Stimulated activated CD8-positive, alpha-beta memory T cell treated with anti-CD3 and anti-CD28 coated beads, Interleukin-2, amount 100 ng/mL, for 48 hours (primary cell): ENCODE measurements around the gene TEDC1.
"Not testable (repeated sequence)": the region's sequence is repeated elsewhere in the genome, so short reads cannot be mapped to it uniquely, and the experiment has no call there.

Experiments
- DNase-seq, 2 donors: peaks; one replicate each; pipeline ENCODE4 v3.0.0-alpha.2; 2020; ENCODE audit warnings: low read depth in 2 of 2

The TEDC1 gene

DNA sequence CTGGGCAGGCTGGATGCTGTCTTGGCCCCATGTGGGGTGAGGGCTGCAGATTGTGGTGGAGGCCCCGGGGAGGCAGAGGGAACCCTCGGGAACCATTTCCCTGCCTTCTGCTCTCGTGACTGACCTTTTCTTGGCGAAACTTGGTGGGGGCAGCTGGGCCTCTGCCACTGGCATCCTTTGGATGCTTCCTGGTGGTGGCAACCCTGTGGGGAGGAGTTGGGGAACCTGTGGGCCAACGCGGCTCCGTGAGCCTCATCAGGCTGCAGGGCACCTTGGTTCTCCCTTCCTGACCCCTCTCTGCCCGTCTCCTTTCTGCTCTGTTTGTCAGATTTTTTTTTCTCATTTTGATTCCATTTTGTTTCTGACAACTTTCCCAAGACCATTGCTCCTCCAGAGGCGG, 49.8 kb downstream of the TEDC1 start:
- DNase-seq: no peak

DNA sequence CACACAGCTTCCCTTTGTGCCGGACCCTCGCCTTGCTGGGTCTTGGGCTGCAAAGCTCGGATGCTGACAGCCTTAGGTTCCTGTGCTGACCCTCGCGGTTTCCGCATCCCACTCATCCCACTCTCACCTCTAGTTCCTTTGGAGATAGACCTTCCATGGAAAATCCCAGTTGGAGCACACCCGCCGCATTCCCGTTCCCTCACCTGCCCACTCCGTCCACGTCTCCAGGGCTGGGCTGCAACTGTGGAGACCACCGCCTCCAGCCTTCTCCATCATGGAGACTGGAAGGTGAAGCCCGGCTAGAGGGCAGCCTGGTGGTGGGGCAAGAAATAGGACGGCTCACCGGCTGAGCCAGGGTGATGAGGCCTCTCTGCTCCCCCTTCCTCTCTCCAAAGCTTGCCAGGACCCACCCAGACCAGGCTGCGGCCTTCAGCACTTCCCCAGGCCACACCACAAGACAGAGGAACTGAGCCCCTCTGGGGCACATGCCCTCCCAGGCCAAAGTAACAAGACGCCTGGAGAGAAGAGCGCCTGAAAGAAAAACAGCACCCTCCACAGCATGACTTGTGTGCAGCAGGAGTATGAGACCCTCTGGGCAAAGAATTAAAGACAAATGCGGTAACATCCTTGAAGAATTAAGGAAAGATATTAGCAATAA, 50.3 kb downstream of the TEDC1 start:
- no peak for DNase-seq

DNA sequence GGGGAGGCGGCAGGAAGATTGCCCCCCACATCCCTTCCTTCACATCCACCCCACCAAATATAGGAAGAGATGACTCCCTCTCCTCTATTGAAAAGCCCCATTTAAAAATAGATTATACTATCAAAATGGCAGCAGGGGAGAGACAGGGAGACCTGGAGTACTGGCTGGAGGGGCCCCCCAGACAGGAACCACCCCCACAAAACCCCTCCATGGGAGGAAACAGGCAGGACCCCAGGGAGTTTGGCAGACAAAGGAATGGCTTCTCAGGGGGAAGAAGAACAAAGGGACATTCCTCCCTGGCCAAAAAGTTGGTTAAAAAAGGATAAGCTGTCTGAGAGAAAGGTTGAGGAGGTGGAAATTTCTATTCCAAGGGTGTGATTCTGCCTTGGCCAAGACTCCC, 54.6 kb downstream of the TEDC1 start:
- not testable (repeated sequence) for DNase-seq

DNA sequence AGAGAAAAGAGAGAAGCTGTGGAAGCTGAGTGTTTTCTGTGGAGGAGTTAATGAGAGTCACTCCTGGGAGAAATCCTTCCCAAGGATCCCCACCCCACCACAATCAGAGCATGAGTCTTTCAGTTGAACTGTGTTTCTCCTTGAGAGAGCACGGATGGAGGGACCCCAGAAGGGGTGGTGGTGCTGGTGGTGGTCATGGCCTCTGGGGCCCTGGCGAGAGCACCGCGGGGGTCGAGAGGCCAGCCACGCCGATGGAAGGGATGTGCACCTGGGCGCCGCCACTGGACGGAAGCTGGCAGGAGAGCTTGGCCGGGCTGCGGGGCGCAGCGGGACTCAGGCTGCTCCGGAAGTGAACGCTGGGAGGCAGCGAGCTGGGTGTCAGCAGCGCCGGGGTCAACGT, 55.4 kb downstream of the TEDC1 start:
- not testable (repeated sequence) for DNase-seq

DNA sequence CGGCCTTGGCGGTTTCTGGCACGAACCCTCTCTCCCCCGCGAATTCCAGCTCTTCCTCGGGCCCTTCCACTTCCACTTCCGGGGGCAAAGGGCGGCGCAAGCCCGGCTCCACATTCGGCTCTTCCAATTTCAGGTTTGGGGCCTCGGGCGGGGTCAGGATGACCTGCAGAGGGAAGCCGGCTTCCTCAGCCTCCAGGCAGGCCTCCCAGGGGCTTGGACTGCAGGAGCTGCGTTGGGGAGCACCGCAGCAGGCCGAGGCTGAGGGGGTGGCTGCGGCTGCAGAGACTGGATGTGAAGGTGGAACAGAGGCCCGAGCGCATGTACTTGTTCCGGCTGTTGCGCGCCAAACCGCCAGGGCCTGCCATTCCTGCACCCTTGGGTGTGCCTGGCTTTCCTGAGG, 56.0 kb downstream of the TEDC1 start:
- DNase-seq: not testable (repeated sequence)

DNA sequence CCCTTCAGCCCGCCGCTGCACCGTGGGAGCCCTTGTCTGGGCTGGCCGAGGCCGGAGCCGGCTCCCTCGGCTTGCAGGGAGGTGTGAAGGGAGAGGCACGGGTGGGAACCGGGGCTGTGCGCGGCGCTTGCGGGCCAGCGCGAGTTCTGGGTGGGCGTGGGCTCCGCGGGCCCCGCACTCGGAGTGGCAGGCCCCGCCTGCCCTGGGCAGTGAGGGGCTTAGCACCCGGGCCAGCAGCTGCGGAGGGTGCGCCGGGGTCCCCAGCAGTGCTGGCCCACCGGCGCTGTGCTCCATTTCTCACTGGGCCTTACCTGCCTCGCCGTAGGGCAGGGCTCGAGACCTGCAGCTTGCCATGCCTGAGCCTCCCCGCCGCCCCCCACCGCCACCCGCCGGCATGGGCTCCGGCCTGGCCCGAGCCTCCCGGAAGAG, 56.7 kb downstream of the TEDC1 start:
- no peak for DNase-seq
